Mesodermal cell (in vitro differentiated cells): ENCODE data around the gene ITPR2.
"Not testable (repeated sequence)": the region's sequence is repeated elsewhere in the genome, so short reads cannot be mapped to it uniquely, and the experiment has no call there.

ENCODE experiments used
- H3K27ac ChIP-seq: 2 replicates; pipeline ENCODE4 v1.7.0; 2013; ENCODE audit warnings: mild to moderate bottlenecking, low read depth, low read length, moderate library complexity; ENCODE audit not compliant: severe bottlenecking
- H3K36me3 ChIP-seq: 2 replicates; pipeline ENCODE4 v1.7.1; 2013; ENCODE audit warnings: mild to moderate bottlenecking, low read length, moderate library complexity; ENCODE audit not compliant: control insufficient read depth, insufficient read depth
- H3K4me1 ChIP-seq: one replicate; pipeline ENCODE4 v1.7.1; 2013; ENCODE audit warnings: mild to moderate bottlenecking, low read length; ENCODE audit not compliant: insufficient read depth, control insufficient read depth, poor library complexity, severe bottlenecking
- H3K4me3 ChIP-seq: 2 replicates; pipeline ENCODE4 v1.7.0; 2013; ENCODE audit warnings: low read length, control low read depth, mild to moderate bottlenecking; ENCODE audit not compliant: insufficient read depth, poor library complexity, severe bottlenecking; ENCODE audit errors: extremely low read depth
- H3K9me3 ChIP-seq: 2 replicates; pipeline ENCODE4 v1.7.1; 2013; ENCODE audit warnings: mild to moderate bottlenecking, low read length, moderate library complexity; ENCODE audit not compliant: control insufficient read depth
- WGBS, 2 experiments: methylation state at CpG; one replicate each; pipeline ENCODE4 v1.1.5; 2013; ENCODE audit warnings: missing lambda C conversion rate in 2 of 2; ENCODE audit not compliant: insufficient coverage in 2 of 2; 5-methylcytosine and 5-hydroxymethylcytosine counted together

ITPR2 gene

GRCh38 chr12:26834503-26835060 is 1.6 kb upstream of the ITPR2 start:
- H3K9me3 ChIP-seq, H3K27ac ChIP-seq, H3K36me3 ChIP-seq, H3K4me3 ChIP-seq, H3K4me1 ChIP-seq: not testable (repeated sequence)
- 80 to 96% methylated on average over 5 of the region's 7 CpGs for WGBS, 2 experiments

- Histone ChIP-seq H3K27ac (peak overlapping the region; percentile 18), H3K36me3 (no peaks in the 10 kb centered on the region), H3K4me1 (no peaks in the 10 kb centered on the region), H3K4me3 (peak overlapping the region; percentile 67), H3K9me3 (peaks cover 4% of the 10 kb centered on the region)
- WGBS, 2 experiments, result 6 to 18% methylated on average over 14 to 20 of the region's 27 CpGs
Observed at GRCh38 chr12:26833743-26834490, 923 bp upstream of the ITPR2 start.

GRCh38 chr12:26831951-26832821 is 808 bp downstream of the ITPR2 start:
- H3K4me1 ChIP-seq, result no peaks in the 10 kb centered on the region
- peak overlapping the region; percentile 85 for H3K27ac ChIP-seq
- no peaks in the 10 kb centered on the region for H3K36me3 ChIP-seq
- 0 to 1% methylated on average over 46 to 48 of the region's 55 CpGs for WGBS, 2 experiments
- no peaks in the 10 kb centered on the region for H3K9me3 ChIP-seq
- H3K4me3 ChIP-seq, result peak overlapping the region; percentile 67

GRCh38 chr12:26830783-26831551 is 2.0 kb downstream of the ITPR2 start:
- Histone ChIP-seq H3K9me3 (no peaks in the 10 kb centered on the region), H3K36me3 (no peaks in the 10 kb centered on the region), H3K4me1 (no peaks in the 10 kb centered on the region), H3K4me3 (no peak overlapping the region), H3K27ac (no peak overlapping the region)
- 77 to 84% methylated on average over 8 to 10 of the region's 13 CpGs for WGBS, 2 experiments

GRCh38 chr12:26830363-26830762 is 2.6 kb downstream of the ITPR2 start:
- Histone ChIP-seq H3K36me3 (no peaks in the 10 kb centered on the region), H3K27ac (no peak overlapping the region), H3K4me3 (no peak overlapping the region), H3K9me3 (no peaks in the 10 kb centered on the region), H3K4me1 (no peaks in the 10 kb centered on the region)
- no CpG with 5 or more reads among the region's 1 CpG for WGBS, 2 experiments

- H3K4me3 ChIP-seq, result no peak overlapping the region
- no peak overlapping the region for H3K27ac ChIP-seq
- 100% methylated on average over 2 to 3 of the region's 7 CpGs for WGBS, 2 experiments
- H3K4me1 ChIP-seq, result no peaks in the 10 kb centered on the region
- H3K36me3 ChIP-seq, result no peaks in the 10 kb centered on the region
- no peaks in the 10 kb centered on the region for H3K9me3 ChIP-seq
Observed at GRCh38 chr12:26828280-26829073, 4.5 kb downstream of the ITPR2 start.

- no peaks in the 10 kb centered on the region for H3K9me3 ChIP-seq
- no peaks in the 10 kb centered on the region for H3K36me3 ChIP-seq
- WGBS, 2 experiments, result 94 to 96% methylated on average over 4 to 5 of the region's 5 CpGs
- no peak overlapping the region for H3K27ac ChIP-seq
- H3K4me1 ChIP-seq, result peaks cover 6% of the 10 kb centered on the region
- H3K4me3 ChIP-seq, result no peak overlapping the region
Observed at GRCh38 chr12:26826437-26826836, 6.6 kb downstream of the ITPR2 start.

GRCh38 chr12:26825459-26826016 is 7.5 kb downstream of the ITPR2 start:
- peaks cover 6% of the 10 kb centered on the region for H3K4me1 ChIP-seq
- no peaks in the 10 kb centered on the region for H3K9me3 ChIP-seq
- no peaks in the 10 kb centered on the region for H3K36me3 ChIP-seq
- WGBS, 2 experiments, result 100% methylated on average over 1 of the region's 1 CpG; no CpG with 5 or more reads in 1 of the 2 experiments
- no peak overlapping the region for H3K4me3 ChIP-seq
- H3K27ac ChIP-seq, result no peak overlapping the region

- no CpG with 5 or more reads among the region's 2 CpGs for WGBS, 2 experiments
- Histone ChIP-seq H3K36me3 (no peaks in the 10 kb centered on the region), H3K4me3 (no peak overlapping the region), H3K9me3 (no peaks in the 10 kb centered on the region), H3K27ac (no peak overlapping the region), H3K4me1 (peaks cover 6% of the 10 kb centered on the region)
Observed at GRCh38 chr12:26823390-26823789, 9.6 kb downstream of the ITPR2 start.
